KOPT-K1 (cell line): Measurements from ENCODE around the gene KMT2B.
"Not testable (repeated sequence)": the region's sequence is repeated elsewhere in the genome, so short reads cannot be mapped to it uniquely, and the experiment has no call there.

Experiments used
- H3K27ac ChIP-seq: fragments of 200-600 bp; sonication (generic); 2 replicates; pipeline ENCODE4 v1.5.1; 2016; ENCODE audit warnings: antibody characterized with exemption, mild to moderate bottlenecking, low read depth, low read length; ENCODE audit not compliant: poor library complexity, severe bottlenecking
- H3K36me3 ChIP-seq: fragments of 200-600 bp; sonication (generic); 2 replicates; pipeline ENCODE4 v1.5.1; 2017; ENCODE audit warnings: antibody characterized with exemption, mild to moderate bottlenecking, low read length, moderate library complexity; ENCODE audit not compliant: insufficient read depth
- H3K9me3 ChIP-seq: fragments of 200-600 bp; sonication (generic); 2 replicates; pipeline ENCODE4 v1.5.1; 2017; ENCODE audit warnings: antibody characterized with exemption, low read length, mild to moderate bottlenecking; ENCODE audit not compliant: insufficient read depth, poor library complexity, severe bottlenecking

KMT2B gene

GRCh38 chr19:35764432-35765315 lies 46.9 kb downstream of the KMT2B start:
- peaks cover 94% of the 10 kb centered on the region for H3K36me3 ChIP-seq
- H3K9me3 ChIP-seq = no peaks in the 10 kb centered on the region

GRCh38 chr19:35766571-35767104 lies 48.8 kb downstream of the KMT2B start:
- peaks cover 76% of the 10 kb centered on the region for H3K36me3 ChIP-seq
- H3K9me3 ChIP-seq = no peaks in the 10 kb centered on the region
- no peak overlapping the region for H3K27ac ChIP-seq

More at GRCh38 chr19:35764432-35765315, 46.9 kb downstream of the KMT2B start:
- no peak overlapping the region for H3K27ac ChIP-seq

GRCh38 chr19:35767288-35768081 lies 49.7 kb downstream of the KMT2B start:
- Histone ChIP-seq H3K9me3 (no peaks in the 10 kb centered on the region), H3K27ac (no peak overlapping the region), H3K36me3 (peaks cover 68% of the 10 kb centered on the region)

GRCh38 chr19:35768082-35768421 lies 50.2 kb downstream of the KMT2B start:
- Histone ChIP-seq H3K27ac (no peak overlapping the region), H3K36me3 (peaks cover 64% of the 10 kb centered on the region; the same call in 1 of the 2 replicates), H3K9me3 (no peaks in the 10 kb centered on the region)

GRCh38 chr19:35772362-35772761 lies 54.6 kb downstream of the KMT2B start:
- not testable (repeated sequence) for H3K27ac ChIP-seq, H3K9me3 ChIP-seq
- peaks cover 28% of the 10 kb centered on the region for H3K36me3 ChIP-seq

- H3K9me3 ChIP-seq = no peaks in the 10 kb centered on the region
- no peak overlapping the region for H3K27ac ChIP-seq
- peaks cover 28% of the 10 kb centered on the region for H3K36me3 ChIP-seq
Measured at GRCh38 chr19:35773020-35773806, 55.4 kb downstream of the KMT2B start.

- Histone ChIP-seq H3K9me3 (no peaks in the 10 kb centered on the region), H3K36me3 (peaks cover 28% of the 10 kb centered on the region), H3K27ac (no peak overlapping the region)
Measured at GRCh38 chr19:35774274-35775045, 56.7 kb downstream of the KMT2B start.

- no peaks in the 10 kb centered on the region for H3K9me3 ChIP-seq
- peaks cover 30% of the 10 kb centered on the region for H3K36me3 ChIP-seq
- H3K27ac ChIP-seq = no peak overlapping the region
Measured at GRCh38 chr19:35775046-35775297, 57.2 kb downstream of the KMT2B start.

GRCh38 chr19:35775298-35776101 lies 57.7 kb downstream of the KMT2B start, which contains the start of gene ARHGAP33:
ARHGAP33 (plus strand) TSS chr19:35775564; CDS start chr19:35775659, 95 bp downstream.
- Histone ChIP-seq H3K27ac (peak within 1 kb of the TSS; percentile 73), H3K9me3 (no peaks in the 10 kb centered on the region), H3K36me3 (peaks cover 35% of the 10 kb centered on the region)

GRCh38 chr19:35776102-35776788 lies 58.4 kb downstream of the KMT2B start:
- Histone ChIP-seq H3K9me3 (no peaks in the 10 kb centered on the region), H3K36me3 (peaks cover 43% of the 10 kb centered on the region), H3K27ac (peak overlapping the region; percentile 73)

- no peaks in the 10 kb centered on the region for H3K9me3 ChIP-seq
- H3K36me3 ChIP-seq = peaks cover 53% of the 10 kb centered on the region
- peak overlapping the region; percentile 73 for H3K27ac ChIP-seq
Measured at GRCh38 chr19:35777086-35777841, 59.5 kb downstream of the KMT2B start.

- Histone ChIP-seq H3K9me3 (no peaks in the 10 kb centered on the region), H3K27ac (no peak overlapping the region), H3K36me3 (peaks cover 60% of the 10 kb centered on the region)
Measured at GRCh38 chr19:35777961-35778360, 60.2 kb downstream of the KMT2B start.

- peaks cover 71% of the 10 kb centered on the region for H3K36me3 ChIP-seq
- H3K27ac ChIP-seq = no peak overlapping the region
- H3K9me3 ChIP-seq = no peaks in the 10 kb centered on the region
Measured at GRCh38 chr19:35779033-35779432, 61.2 kb downstream of the KMT2B start.
